ENCODE measurements around the gene INPP1. TPM values are rescaled to one million over a fixed set of nuclear protein-coding genes. Genes with fewer than 3 reads are reported as not detected.
"Not testable (repeated sequence)": the region's sequence is repeated elsewhere in the genome, so short reads cannot be mapped to it uniquely, and the experiment has no call there.

INPP1 gene
- total RNA-seq, 6 donors from 2014 or later = 17.6 to 37.6 (median 26.9) TPM

DNA sequence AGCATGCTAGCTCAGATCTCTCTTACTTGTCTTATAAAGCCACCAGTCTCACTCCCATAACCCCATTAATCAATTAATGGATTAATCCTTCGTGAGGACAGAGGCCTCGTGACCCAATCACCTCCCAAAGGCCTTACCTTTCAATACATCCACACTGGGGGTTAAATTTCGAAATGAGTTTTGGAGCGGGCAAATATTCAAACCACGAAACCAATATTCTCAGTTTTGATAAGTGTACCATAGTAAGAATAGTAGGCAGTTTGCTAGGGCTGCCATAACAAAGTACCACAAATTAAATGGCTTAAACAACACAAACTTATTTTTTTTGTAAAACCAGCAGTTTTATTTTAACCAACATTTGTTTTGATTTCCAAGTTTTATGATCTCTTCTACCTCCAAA is 39.0 kb upstream of the INPP1 start:
- WGBS, 2 donors = 88 to 94% methylated on average over 5 of the region's 5 CpGs

DNA sequence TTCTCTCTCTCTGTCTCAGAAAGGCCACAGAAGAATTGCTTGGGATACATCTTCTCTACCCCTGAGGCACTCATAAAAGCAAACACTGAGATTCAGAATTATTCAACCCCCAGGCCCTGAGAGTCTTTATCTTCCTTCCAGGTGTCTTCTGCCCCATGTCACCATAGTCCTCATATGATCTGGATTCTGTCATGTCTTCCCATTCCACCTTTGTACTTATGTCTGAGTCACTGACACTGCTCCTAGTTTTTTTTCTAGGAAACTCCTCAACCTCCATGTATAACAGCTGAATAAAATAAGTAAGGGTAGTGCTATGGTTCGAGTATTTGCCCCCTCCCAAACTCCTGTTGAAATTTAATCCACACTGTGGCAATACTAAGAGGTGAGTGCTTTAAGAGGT is 35.4 kb upstream of the INPP1 start:
- no peak overlapping the region for H3K4me3 ChIP-seq
- H3K27me3 ChIP-seq = no peaks in the 10 kb centered on the region
- H3K4me1 ChIP-seq = peaks cover 0 to 4% (median 1%) of the 10 kb centered on the region in 4 donors
- no peaks in the 10 kb centered on the region for H3K9me3 ChIP-seq
- 89 to 100% methylated on average over 1 of the region's 1 CpG for WGBS, 2 donors
- H3K36me3 ChIP-seq = peaks cover 0 to 33% (median 2%) of the 10 kb centered on the region in 4 donors
- ATAC-seq (ENCODE audit: low FRiP score in 2 of 2) = no peak
- DNase-seq = no peak
- no peak overlapping the region for H3K27ac ChIP-seq
- TF ChIP-seq POLR2AphosphoS5 (IDR thresholded peaks at IDR 0.05) = no peak
- TF ChIP-seq POLR2A (IDR thresholded peaks at IDR 0.05) = no peak
- TF ChIP-seq, protein P1, sequence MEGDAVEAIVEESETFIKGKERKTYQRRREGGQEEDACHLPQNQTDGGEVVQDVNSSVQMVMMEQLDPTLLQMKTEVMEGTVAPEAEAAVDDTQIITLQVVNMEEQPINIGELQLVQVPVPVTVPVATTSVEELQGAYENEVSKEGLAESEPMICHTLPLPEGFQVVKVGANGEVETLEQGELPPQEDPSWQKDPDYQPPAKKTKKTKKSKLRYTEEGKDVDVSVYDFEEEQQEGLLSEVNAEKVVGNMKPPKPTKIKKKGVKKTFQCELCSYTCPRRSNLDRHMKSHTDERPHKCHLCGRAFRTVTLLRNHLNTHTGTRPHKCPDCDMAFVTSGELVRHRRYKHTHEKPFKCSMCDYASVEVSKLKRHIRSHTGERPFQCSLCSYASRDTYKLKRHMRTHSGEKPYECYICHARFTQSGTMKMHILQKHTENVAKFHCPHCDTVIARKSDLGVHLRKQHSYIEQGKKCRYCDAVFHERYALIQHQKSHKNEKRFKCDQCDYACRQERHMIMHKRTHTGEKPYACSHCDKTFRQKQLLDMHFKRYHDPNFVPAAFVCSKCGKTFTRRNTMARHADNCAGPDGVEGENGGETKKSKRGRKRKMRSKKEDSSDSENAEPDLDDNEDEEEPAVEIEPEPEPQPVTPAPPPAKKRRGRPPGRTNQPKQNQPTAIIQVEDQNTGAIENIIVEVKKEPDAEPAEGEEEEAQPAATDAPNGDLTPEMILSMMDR (IDR thresholded peaks at IDR 0.05) = no peak
- TF ChIP-seq EP300 (IDR thresholded peaks at IDR 0.05) = no peak

More for the DNA sequence above, 39.0 kb upstream of the INPP1 start:
- peaks cover 0 to 2% (median 0%) of the 10 kb centered on the region in 4 donors for H3K4me1 ChIP-seq
- DNase-seq (no peak), ATAC-seq (ENCODE audit: low FRiP score in 2 of 2) (no peak)
- no peak overlapping the region for H3K27ac ChIP-seq
- no peak overlapping the region for H3K4me3 ChIP-seq
- no peaks in the 10 kb centered on the region for H3K27me3 ChIP-seq
- no peaks in the 10 kb centered on the region for H3K9me3 ChIP-seq
- no peak for TF ChIP-seq POLR2AphosphoS5 (IDR thresholded peaks at IDR 0.05)
- TF ChIP-seq POLR2A (IDR thresholded peaks at IDR 0.05) = no peak
- TF ChIP-seq EP300 (IDR thresholded peaks at IDR 0.05) = no peak
- TF ChIP-seq, protein P1 (IDR thresholded peaks at IDR 0.05) = no peak
- peaks cover 0 to 15% (median 2%) of the 10 kb centered on the region in 4 donors for H3K36me3 ChIP-seq

DNA sequence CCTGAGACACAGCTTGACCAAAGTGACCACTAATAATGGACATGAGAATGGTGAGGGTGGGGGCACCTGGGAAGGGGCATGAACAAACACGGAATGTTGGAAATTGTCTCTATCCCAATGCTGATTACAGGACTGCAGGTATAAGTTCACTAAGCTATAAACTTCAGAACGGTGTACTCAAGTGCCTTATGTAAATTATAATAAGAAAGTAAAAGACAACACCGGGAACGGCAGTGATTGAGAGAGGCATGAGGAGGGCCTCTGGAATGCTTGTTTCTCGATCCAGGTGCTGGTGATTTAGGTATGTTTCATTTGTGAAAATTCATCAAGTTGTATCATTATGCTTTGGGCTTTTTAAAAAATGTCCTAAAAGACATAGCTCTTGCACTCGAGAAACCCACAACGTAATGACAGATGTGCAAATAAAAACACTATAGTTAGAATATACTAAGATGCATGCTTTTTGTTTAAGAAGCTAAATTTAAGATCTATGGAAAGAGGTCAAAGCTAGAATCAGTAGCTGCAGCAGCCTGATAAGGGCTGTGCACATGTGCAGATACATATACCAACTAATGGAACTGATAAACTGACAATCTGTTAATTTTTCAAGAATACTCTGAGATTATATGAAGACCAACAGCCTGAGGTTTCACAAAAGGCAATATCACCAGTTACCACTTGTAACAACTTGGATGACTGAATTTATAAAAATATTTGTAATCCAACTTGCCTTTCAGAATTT is 31.3 kb upstream of the INPP1 start:
- WGBS, 2 donors = 76 to 78% methylated on average over 7 of the region's 7 CpGs
- Histone ChIP-seq H3K4me3 (no peak overlapping the region), H3K27me3 (no peaks in the 10 kb centered on the region), H3K36me3 (peaks cover 0 to 27% (median 0%) of the 10 kb centered on the region in 4 donors), H3K27ac (no peak overlapping the region), H3K9me3 (no peaks in the 10 kb centered on the region), H3K4me1 (peaks cover 2 to 18% (median 9%) of the 10 kb centered on the region in 4 donors)
- ATAC-seq (ENCODE audit: low FRiP score in 2 of 2) (no peak), DNase-seq (no peak)
- TF ChIP-seq POLR2AphosphoS5 (IDR thresholded peaks at IDR 0.05) = no peak
- TF ChIP-seq EP300 (IDR thresholded peaks at IDR 0.05) = no peak
- TF ChIP-seq, protein P1 (IDR thresholded peaks at IDR 0.05) = no peak
- TF ChIP-seq POLR2A (IDR thresholded peaks at IDR 0.05) = no peak

DNA sequence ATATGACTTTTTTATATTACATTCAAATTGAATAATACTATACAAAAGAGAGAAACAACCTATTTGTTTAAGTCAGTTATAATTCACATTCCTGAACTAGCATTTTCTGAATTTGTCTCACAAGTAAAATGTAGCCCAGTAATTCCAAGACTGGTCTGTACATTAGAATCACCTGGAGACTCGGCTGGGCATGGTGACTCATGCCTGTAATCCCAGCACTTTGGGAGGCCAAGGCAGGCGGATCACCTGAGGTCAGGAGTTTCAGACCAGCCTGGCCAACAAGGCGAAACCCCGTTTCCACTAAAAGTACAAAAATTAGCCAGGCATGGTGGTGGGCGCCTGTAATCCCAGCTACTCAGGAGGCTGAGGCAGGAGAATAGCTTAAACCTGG is 30.8 kb upstream of the INPP1 start:
- not testable (repeated sequence) for H3K9me3 ChIP-seq; H3K27ac ChIP-seq; ATAC-seq (ENCODE audit: low FRiP score in 2 of 2); H3K4me3 ChIP-seq; DNase-seq; H3K27me3 ChIP-seq
- peaks cover 0 to 27% (median 0%) of the 10 kb centered on the region in 4 donors for H3K36me3 ChIP-seq
- WGBS, 2 donors = 85 to 92% methylated on average over 5 of the region's 5 CpGs
- peaks cover 2 to 19% (median 12%) of the 10 kb centered on the region in 4 donors for H3K4me1 ChIP-seq

GRCh38 chr2:190313880-190314279 is 29.5 kb upstream of the INPP1 start:
- H3K36me3 ChIP-seq = peaks cover 0 to 20% (median 0%) of the 10 kb centered on the region in 4 donors
- DNase-seq (no peak), ATAC-seq (ENCODE audit: low FRiP score in 2 of 2) (no peak)
- H3K27ac ChIP-seq = no peak overlapping the region
- H3K4me1 ChIP-seq = peaks cover 10 to 30% (median 20%) of the 10 kb centered on the region in 4 donors
- no peak overlapping the region for H3K4me3 ChIP-seq
- H3K27me3 ChIP-seq = no peaks in the 10 kb centered on the region
- TF ChIP-seq EP300 (IDR thresholded peaks at IDR 0.05) (no peak), POLR2A (IDR thresholded peaks at IDR 0.05) (no peak), POLR2AphosphoS5 (IDR thresholded peaks at IDR 0.05) (no peak)
- TF ChIP-seq, protein P1 (IDR thresholded peaks at IDR 0.05) = no peak
- H3K9me3 ChIP-seq = no peaks in the 10 kb centered on the region
- 65 to 70% methylated on average over 1 of the region's 1 CpG for WGBS, 2 donors

Data from upper lobe of left lung (tissue), 6 donors.